Endometrial microvascular endothelial cells (primary cell): ENCODE results near the gene OR4D6. TPM values are rescaled to one million over a fixed set of nuclear protein-coding genes. Genes with fewer than 3 reads are reported as not detected.

ENCODE experiments used
- in situ Hi-C: cut with HindIII; loops from 2 replicates; pipeline ENCODE4 v1.10.0; 2017; ENCODE audit warnings: low sequenced_read_pairs, low pct_unique_long_range_greater_than_20kb; ENCODE audit errors: inconsistent ontology term
- total RNA-seq: library from RNA; depleted of rRNA; stranded (reverse); fragments of >200 nt; gene quantifications from one replicate; pipeline ENCODE4 v1.2.3, GENCODE V29; 2015; ENCODE audit errors: inconsistent ontology term

OR4D6 gene
- total RNA-seq, 1 donor from 2014 or later: not detected

- in situ Hi-C loops: no loop called here
Observed at GRCh38 chr11:59480359-59480758, 23.6 kb downstream of the OR4D6 start.

GRCh38 chr11:59501931-59502330 is 45.2 kb downstream of the OR4D6 start:
- in situ Hi-C loops: no loop called here

GRCh38 chr11:59503276-59503675 is 46.5 kb downstream of the OR4D6 start, which contains the start of gene OR4D11:
TSS of gene OR4D11 (plus strand) at chr11:59503576. CDS start at chr11:59503576, 0 bp downstream.
- in situ Hi-C loops: no loop called here

Other genes with a start within 250 kb of the OR4D6 start
- not detected for gene MPEG1, start 244.0 kb upstream of the OR4D6 start, total RNA-seq
- gene OR5AN1, start 98.1 kb upstream of the OR4D6 start, total RNA-seq: not detected
- not detected for gene OR5A2, start 30.5 kb upstream of the OR4D6 start, total RNA-seq
- not detected for gene OR5A1, start 20.5 kb upstream of the OR4D6 start, total RNA-seq
- not detected for gene OR4D10, start 16.4 kb downstream of the OR4D6 start, total RNA-seq
- not detected for gene OR4D11, start 46.6 kb downstream of the OR4D6 start, total RNA-seq
- gene OR4D9, start 54.6 kb downstream of the OR4D6 start, total RNA-seq: not detected
- 19.0 TPM for gene OSBP, start 158.8 kb downstream of the OR4D6 start, total RNA-seq
- gene PATL1, start 212.1 kb downstream of the OR4D6 start, total RNA-seq: 11.7 TPM